ENCODE data around the gene RBP3.

Gene RBP3

DNA sequence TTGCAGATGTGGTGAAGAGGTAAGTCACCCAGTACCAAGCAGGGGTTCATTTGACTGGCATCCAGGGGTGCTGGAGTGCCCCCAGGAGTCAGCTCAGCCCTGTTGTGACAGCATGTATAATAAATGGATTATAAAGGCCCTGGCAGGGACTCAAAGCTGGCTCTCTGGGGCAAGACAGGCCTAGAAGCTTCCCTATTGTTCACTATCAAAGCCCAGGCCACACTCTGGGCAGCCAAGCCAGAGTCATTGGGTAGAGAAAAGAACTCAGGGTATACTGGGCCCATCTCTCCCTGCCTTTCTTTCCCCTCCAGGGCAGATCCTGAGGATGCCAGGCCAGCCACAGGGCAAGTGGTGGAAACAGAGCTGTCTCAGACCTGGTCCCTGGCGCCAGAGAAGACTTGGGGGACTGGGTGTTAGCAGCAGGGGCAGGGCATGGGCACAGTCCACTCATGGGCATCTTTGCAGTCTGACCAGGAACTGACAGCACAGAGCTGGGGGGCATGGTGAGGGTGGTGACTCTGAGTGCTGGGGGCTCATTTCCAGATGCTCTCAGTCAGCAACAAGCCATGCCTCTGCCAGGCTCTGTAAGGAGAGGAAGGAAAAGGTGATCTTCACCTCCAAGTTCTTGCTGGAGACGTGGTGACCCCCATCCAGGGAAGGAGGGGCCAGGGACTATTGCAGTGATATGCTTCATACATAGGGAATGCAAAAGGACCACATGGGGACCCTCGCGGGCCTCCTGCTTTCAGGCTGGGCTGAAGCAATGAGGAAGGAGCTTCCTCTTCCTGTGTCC is 11.7 kb downstream of the RBP3 start:
- no peak for DNase-seq

DNA sequence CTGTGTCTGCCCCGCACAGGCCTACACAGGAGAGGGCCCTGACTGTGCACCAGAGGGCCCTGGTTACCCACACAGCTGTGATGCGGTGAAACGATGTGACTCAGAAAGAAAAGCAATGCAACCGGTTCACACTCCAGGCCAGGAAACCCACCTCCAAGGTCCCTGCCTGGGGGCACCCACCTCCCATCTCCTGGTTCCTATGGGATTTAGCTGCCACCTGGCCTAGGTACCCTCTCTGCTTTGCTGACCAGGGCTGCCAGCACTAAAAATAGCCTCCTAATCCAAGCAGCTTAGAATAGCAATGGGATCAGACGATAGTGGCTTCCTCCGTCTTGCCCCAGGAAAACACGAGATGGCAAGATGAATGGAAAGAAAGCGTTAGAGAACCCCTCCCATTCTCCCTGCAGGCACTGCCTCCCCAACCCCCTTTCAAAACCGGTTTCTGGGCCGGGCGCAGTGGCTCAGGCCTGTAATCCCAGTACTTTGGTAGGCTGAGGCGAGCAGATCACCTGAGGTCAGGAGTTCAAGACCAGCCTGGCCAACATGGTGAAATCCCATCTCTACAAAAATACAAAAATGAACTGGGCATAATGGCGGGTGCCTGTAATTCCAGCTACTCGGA is 12.4 kb downstream of the RBP3 start:
- DNase-seq, result no peak

DNA sequence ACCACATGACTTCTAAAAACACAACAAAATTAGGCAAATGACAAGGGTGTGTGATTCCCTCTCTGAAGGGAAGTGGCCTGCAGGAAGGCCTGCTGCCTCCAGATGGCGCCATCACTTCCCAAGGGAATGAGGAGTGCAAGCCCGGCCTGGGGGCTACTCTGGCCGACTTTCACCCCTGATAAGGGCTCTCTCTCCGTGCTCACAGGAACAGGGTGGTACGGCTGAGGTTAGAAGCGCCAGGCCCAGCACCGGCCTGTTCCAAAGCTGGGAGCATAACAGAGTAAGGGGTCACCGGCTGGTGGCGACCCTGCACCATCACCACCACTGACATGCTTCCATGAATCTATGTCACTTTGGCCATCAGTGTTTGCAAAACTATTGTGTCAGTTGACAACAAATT is 13.1 kb downstream of the RBP3 start:
- peak in 1 of 2 donors; percentile 15 for DNase-seq

DNA sequence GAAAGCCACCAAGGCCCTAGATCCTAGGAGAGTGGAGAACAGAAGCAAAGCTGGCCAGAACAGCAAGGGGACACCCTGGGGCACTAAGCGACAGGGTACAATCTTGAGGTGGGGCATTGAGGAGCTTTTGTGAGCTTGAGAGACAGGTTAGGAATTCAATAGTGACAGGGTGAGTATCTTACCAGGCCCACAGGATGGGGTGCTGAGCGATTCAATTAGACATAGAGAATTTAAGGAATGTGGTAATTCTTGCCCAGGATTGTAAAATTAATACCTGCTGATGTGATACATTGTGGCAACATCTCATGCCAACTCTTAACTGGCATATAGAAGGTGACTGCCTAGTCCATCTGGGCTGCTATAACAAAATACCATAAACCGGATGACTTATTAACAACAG is 14.0 kb downstream of the RBP3 start:
- DNase-seq, result no peak

DNA sequence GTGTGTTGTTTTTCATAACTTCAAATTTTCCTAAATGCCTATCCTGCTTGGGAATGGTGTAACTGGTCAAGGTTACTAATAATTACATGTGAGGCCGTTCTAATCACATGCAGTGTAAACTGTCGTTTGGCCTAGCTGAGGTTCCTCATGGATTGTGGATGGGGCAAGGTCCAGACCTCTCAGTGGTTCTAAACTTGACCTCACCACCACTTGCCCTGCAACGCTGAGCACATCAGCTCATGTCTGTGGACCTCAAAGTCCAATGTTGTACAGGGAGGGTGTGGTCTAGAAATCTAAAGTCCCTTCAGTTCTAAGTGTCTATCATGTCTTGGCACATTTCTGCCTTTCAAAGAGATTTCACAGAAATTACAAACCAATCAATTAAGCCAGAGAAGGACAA is 15.6 kb downstream of the RBP3 start:
- no peak for DNase-seq

DNA sequence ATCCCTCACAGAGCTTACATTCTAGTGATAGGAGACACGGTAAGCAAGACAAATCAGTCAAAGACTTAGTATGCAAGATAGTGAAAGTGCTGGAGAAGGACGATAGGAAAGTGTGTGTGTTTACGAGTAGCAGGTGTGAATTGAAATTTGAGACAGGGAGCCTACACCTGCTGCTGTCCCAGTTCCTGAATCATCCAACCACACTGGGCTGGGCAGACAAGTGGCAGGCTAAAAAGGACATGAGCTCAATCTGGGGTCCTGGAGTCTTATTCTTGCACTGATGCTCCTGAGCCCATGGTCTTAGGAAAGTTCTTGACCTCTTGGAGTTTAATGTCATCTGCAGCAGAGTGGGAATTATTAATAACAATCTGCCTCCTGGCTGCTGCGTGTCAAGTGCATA is 16.2 kb downstream of the RBP3 start:
- no peak for DNase-seq

DNA sequence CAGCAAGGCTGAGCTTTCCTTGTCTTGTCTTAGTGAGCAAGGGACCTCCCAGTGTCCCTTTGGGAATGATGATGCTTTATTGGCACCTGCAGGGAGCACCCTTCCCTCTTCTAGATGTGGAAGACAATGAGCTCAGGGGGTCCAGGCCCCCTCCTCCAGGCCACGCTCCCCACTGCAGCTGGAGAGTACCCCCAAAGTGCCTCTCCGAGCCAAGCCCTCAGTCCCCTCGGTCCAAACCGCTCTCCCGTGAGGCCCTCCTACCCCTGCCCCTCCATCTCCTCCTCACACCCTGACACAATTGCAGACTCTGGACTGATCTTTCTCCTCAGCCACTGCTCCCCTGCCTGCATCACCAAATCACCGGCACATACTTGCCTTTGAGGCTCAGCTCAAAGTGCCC is 16.7 kb downstream of the RBP3 start:
- DNase-seq, result no peak

DNA sequence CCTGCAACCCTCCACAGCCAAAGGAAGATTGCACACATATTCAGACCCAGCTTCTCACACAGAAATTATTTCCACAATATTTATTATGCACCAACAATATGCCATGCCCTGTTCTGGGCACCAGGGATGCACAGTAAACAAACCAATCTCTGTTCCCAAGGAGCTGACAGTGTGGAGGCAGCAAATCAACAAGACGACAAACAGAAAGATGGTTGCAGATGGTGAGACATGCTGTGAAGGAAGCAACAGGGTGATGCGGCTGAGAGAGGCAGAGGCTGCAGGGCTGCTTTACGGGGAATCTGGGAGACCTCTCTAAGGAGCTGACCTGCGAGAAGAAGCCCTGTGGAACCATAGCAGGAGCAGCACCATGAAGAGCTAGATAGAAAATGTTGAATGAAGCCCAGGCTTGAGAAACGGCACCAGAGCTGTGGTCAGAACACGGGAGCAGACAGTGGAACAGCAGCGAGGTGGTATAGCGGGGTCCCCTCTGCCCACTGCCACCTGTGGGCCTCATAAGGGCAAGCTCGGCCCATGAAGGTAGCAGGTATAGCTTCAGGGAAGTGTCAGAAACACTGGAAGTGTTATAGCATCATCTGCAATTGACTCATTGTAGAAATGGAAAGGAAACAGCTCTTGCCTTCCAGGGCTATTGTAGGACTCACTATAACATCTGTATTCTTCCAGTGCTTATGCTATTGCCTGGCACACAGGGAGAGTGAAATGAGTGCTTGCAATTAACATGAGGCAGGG is 17.4 kb downstream of the RBP3 start:
- DNase-seq, result no peak

DNA sequence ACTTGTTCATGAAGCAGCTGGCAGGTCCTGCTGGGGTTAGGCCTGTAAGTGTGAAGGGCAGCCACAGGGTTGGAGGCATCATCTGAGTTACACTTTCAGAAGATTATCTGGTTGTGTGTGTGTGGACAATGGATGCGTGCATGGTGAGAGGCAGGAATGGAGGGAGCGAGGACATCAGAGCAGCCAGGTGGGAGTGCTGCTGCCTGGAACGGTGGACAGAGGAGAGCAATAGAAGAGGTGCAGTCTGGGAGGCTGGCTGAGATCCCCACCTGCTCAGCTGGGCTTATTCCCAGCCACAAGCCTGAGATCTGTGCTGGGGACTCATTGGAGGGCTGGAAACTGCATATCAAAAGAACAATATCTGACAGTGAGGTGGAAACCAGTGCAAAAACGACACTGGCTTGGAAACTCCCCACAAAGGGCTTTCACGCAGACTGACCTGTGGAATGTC is 18.0 kb downstream of the RBP3 start:
- no peak for DNase-seq

DNA sequence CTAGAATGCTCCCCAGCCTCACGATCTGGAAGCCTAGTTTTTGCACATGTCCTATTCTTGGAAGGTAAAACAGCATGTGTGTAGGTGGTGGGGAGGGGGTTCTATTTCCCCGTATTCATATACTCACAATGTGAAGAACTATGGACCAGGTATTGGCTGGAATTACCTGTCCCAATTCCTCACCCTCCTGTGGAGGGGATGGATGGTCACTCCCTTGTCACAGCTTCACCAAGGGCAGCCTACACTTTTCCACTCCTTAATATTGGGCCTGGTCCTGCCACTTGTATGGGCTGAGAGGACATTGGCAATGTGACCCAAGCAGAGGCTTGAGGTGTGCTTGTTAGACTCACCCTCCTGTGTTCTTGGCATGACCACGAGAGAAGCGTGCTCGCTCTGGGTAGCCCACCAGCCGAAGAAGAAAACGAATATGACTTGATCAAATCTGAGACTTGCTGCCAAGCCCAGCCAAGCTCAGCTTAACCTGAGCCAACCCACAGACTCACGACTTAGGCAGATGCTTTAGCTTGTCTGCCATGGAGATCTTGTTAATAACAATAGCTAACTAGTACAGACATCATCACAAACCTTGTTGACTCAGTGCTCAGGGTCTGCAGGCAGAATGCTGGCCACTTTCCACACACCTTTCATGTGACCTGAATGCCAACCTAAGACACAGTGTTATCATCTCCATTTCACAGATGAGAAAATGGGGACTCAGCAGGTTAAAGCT is 18.7 kb downstream of the RBP3 start:
- DNase-seq, result no peak

DNA sequence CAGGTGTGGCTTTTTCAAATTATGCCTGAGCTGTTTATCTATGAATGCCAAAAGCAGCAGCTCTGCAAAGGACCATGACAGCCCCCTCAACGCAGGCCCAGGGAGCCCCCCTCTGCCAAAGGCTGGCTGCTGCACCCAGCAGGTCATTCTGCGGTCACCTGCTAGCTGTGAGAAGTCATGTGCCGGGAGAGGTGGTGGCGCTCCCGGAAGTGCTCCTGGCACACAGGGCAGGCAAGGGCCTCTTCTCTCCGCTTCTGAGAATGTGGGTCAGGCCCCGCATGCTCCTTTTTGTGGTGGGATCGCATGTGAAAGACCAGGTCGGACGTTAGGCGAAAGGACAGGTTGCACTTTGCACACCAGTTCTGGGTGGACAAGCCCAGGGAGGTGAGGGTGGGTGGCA is 19.5 kb downstream of the RBP3 start:
- no peak for DNase-seq

DNA sequence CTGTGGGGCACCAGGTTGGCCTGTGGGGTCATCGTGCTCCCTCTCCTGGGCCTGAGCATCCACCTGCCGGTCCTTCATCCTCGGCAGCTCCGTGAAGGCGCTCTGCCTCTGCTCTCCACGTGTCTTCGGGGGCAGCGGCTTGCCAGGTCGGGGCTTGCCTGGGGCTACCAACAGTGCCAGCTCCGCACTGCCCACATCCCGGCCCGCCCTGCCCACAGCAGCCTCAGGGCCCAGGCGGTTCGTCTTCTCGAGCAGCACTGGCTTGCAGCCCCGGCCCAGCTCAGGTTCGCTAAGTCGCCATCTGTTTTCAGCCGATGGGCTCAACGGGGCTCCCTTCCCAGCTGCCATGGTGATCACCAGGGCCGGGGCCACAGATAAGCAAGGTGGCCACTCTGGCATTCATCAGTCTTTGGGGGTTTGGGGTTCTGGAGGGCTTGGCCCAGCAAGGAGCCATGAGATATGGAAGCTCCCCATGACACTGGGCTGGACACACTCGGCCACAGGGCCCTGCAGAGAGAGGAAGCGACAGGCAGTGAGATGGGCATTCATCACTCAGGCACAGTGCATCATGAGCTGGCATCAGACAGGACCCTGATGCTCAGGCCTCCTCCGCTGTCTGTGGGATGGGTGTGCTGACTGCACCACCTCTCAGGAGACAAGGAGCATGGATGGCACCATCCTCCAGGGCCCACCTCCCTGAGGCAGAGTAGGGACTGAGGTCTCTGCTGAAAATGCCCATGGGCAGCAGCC is 20.4 kb downstream of the RBP3 start:
- DNase-seq, result no peak

DNA sequence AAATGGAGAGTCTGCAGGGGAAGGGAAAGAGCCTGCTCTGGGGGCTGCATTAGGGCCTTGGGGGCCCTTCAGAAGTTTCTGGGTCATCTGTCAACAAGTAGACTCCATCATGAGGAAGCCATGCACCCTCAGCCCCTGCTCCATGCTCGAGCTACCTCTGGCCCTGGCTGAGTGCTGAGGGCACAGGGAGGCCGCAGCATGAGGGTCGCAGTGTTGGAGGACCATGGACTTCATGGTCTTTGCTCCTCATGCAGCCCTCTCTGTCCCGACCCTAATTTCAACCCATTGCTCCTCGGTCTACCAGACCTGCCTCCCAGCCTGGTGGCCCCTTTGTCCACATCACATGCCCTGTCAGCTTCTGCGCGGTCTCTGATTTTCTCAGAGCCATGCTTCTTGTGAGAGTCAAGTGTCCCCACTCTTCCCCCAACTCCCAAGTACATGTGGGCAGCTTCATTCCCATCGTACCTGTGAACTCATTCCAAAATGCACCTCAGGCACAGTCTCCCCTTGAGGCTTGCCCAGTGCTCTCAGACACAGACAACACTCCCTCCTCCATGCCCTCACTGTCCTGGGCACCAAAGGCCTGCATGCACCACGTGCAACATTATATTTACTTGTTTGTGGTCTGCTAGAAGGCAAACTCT is 21.2 kb downstream of the RBP3 start:
- no peak for DNase-seq

DNA sequence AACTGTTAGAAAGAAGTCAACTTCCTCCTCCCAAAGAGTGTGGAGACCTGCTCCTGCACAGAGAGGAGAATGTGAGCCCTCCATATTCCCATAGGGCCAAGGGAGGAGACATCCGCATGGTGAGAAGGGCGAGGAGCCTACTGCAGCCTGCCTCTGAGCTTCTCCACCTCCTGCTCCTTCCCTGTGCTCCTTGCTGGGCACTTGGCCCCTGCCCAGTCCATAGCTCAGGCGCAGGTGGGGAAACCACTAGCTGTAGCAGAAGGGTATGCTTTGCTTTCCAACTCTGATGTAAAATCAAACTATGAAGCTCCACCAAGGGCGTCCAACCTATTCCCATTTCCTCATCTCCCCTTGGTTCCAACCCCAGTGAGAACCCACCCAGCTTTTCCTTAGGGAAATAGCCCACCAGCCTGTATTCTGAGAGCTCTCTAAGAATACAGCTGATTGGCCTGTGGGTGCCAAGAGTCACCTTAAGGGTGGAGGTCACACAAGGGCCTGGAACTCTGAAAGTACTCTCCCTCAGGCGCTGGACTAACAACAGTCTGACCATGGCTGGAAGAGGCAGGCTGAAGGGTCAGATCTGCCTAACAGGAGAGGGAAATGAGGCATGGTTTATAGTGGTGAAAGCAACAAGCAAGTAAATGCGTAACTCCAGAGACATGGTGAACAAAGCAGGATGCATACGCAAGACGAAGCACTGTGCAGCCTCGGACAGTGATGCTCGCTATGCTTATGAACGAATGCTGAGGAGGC is 22.0 kb downstream of the RBP3 start:
- no peak for DNase-seq

DNA sequence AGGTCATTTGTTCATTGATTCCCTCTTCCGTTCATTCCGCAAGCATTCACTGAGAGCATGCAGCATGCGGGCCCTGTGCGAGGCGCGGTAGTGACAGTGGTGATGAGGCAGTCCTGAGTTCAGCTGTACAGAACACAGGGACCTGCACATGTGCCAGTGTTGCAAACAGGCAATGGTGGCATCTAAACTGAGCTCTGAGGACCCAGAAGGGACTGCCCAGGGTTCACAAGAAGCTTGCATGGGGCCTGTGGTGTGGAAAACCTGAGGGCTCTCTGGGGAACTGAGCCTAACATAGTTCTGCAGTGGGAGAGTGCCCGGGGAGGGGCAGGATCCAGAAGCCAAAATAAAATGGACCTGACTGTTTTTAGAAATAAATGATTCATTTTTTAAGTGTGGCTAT is 22.7 kb downstream of the RBP3 start:
- DNase-seq, result no peak

DNA sequence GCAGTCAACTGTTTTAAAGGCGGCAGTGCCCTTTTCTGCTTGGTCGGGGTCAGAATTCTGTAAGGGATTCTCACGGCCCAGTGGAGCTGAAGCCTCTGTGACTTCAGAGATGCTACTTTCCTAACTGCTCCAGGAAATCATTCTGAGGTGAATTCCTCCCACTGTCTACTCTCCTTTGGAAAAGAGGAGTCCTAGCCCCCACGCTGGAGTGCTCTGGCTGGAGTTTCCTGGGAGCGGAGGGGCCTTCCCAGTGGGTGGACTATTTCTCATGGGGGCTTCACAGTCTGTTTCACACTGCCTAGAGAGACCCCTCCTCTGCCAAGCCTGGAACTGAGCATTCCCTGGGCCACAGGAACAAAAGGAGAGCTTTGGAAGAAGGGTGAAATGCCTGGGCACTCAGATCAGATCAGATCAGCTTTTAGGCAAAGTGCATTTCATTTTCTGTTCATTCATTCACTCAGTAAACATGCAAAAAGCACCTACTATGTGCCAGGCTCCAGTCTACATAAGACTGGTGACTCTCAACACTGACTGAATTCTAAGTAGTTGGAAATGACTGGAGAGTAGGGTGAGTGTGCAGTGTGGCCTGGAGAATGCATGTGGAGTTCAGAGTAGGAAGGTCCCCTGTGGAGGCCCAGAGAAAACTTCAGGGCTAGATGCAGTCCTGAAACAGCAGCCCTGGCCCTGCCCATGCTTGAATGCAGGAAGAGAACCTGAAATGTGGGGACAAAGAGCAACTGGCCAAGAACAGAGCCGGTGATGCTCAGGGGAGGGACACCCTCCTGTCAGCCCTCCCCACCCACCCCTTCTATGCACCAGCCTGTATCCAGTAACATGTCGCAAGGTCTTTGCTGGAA is 23.7 kb downstream of the RBP3 start:
- no peak for DNase-seq

DNA sequence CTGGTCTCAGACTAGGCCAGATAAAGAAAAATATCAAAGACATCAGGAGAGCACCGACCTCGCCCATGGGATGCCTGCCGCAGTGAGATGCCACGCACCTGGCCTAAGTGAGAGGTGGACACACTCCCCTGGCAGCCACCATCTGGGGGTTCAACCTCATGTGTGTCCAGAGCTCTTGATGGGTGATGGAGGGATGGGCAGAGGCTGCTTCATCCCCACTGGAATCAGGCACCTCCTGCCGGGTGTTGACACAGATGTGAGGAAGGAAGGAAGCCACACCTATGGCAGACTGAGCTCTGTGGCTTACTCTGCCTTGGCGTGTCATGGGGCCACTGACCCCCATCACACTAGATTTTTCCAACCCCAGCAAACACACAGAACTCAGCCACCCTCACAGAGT is 24.6 kb downstream of the RBP3 start:
- DNase-seq, result no peak

DNA sequence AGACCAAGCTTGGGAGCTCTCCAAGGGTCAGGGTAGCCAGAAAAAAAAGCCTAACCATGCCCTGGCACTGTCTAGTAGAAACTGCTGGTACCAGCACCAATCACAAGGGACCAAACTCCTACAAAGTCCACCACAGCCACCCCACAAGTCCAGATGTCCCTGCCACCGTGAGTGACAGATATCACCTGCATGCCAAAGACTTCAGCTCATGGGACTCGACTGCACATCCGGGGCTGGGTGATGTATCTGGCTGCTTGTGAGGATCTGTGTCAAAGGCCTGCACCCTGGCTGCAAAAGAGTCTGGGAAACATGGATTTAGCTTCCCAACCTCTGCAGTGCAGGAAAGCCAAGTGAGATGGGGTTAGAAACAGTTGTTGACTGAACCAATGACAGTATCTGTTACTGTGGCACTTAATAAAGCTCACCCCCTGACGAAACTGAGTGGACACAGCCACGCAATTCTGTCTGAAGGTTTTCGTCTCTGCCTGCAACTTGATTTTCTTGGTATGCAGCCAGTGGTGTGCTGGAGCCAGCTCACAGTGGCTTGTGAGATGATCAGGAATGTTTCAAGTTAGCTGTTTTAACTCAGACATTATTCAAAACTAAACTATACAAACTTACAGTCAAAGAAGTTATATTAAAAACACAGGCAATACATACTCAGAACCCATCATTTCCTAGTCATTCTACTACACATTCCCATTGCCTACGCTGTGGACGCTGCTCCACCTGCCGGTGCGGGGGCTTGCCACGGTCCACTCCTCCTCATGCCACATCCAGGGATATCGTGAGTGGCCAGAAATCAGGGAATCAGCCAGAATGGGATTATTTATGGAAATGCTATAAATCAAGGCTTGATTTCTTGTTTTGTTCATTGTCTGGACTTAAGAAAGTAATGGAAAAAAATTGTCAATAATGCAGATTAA is 26.7 kb downstream of the RBP3 start:
- no peak for DNase-seq
